Suprapubic skin (tissue), 4 donors: ENCODE measurements around the gene DGCR6L.

Source experiments
- CTCF ChIP-seq, 2 donors: fragments of 200-600 bp in 1 of 2; fragments of 450-650 bp in 1 of 2; sonication (generic) in 1 of 2; IDR thresholded peaks; one replicate each; pipeline ENCODE4 v1.5.1; 2016 to 2019; ENCODE audit warnings: antibody characterized with exemption in 2 of 2, mild to moderate bottlenecking in 1 of 2, moderate library complexity in 1 of 2
- EP300 ChIP-seq: sonication (generic); formaldehyde crosslinking; IDR thresholded peaks from one replicate; pipeline ENCODE4 v1.6.1; 2017; ENCODE audit warnings: antibody characterized with exemption
- POLR2A ChIP-seq, 2 donors: fragments of 450-650 bp; IDR thresholded peaks; one replicate each; pipeline ENCODE4 v1.6.1; 2017; ENCODE audit warnings: antibody characterized with exemption in 2 of 2, mild to moderate bottlenecking in 2 of 2, moderate library complexity in 2 of 2
- POLR2AphosphoS5 ChIP-seq, 3 donors: sonication (generic); formaldehyde crosslinking; IDR thresholded peaks; one replicate each; pipeline ENCODE4 v1.6.1; 2017; ENCODE audit warnings: antibody characterized with exemption in 3 of 3

DNA sequence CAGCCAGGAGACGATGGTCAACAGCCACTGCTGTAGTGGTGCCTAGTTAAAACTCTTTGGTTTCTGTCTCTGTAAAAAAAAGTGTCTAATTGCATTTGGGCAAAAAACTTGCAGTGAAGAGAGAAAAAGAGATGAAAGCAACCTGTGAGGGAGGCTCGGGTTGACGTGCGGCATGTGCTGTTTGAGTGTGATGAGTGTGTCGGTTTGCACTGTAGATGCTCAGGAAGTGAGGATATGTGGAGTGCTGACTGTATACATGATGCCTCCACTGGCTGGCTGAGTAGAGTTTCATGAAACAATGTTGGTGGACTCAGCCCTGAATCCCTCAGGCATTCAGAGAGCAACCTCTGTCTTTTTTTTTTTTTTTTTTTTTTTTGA, 4.3 kb upstream of the DGCR6L start:
- no peak for TF ChIP-seq POLR2AphosphoS5 (IDR thresholded peaks at IDR 0.05)
- no peak for TF ChIP-seq CTCF (IDR thresholded peaks at IDR 0.05)
- TF ChIP-seq EP300 = no peak
- TF ChIP-seq POLR2A (IDR thresholded peaks at IDR 0.05) = no peak
